Erythroblast (primary cell): ENCODE data around the gene GH2.
"Not testable (repeated sequence)": the region's sequence is repeated elsewhere in the genome, so short reads cannot be mapped to it uniquely, and the experiment has no call there.

ENCODE experiments used
- GATA1 ChIP-seq: IDR thresholded peaks from 2 replicates; pipeline ENCODE4 v1.6.1; 2011; ENCODE audit warnings: low read depth, mild to moderate bottlenecking, control low read depth, low read length, moderate library complexity
- POLR2A ChIP-seq: IDR thresholded peaks from 2 replicates; pipeline ENCODE4 v1.6.1; 2011; ENCODE audit warnings: mild to moderate bottlenecking, low read length

DNA sequence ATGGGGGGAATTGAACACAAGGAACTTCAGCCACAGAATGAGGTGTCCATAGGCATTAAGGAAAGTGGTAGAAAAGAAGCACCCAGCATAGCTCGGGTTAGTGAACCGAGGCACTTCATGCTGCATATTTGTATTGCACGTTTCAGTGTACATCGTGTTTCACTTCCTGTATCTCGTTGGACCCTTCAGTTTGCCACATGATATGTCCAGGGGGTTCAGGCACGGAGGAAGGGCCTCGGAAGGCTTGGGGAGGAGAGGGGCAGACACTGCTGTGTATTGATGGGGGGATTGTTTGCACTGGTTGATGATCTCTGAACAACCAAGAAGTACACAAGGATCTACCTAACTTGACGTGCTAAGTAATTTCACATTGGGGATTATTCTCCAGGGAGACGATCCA is 40.7 kb upstream of the GH2 start:
- not testable (repeated sequence) for TF ChIP-seq POLR2A, GATA1
